Measurements from ENCODE around the gene AKAP13.

The AKAP13 gene

GRCh38 chr15:85451099-85451700 lies 70.8 kb downstream of the AKAP13 start:
- Histone ChIP-seq H3K9me2 (replicated peaks; ENCODE audit: insufficient read depth, low read length) (no peaks in the 10 kb centered on the region), H3K4me3 (ENCODE audit: insufficient read depth, low read length, poor library complexity, severe bottlenecking) (peak overlapping the region; percentile 30)

GRCh38 chr15:85452436-85452835 lies 72.0 kb downstream of the AKAP13 start:
- H2AFZ ChIP-seq (ENCODE audit: low read depth, low read length, severe bottlenecking) = no peak overlapping the region
- H4K20me1 ChIP-seq (ENCODE audit: low read depth, low read length) = 0 out of 2 replicates have a peak, but pooled peaks cover 3% of the 10 kb centered on the region
- peaks cover 96% of the 10 kb centered on the region for H3K79me2 ChIP-seq (ENCODE audit: insufficient read depth, low read length)
- H3K4me3 ChIP-seq (ENCODE audit: insufficient read depth, low read length, poor library complexity, severe bottlenecking) = peak overlapping the region; percentile 30
- TF ChIP-seq CTCF (IDR thresholded peaks at IDR 0.05; ENCODE audit: insufficient read depth, low read length, poor library complexity, severe bottlenecking) (no peak), EZH2phosphoT487 (conservative IDR thresholded peaks at IDR 0.05; ENCODE audit: low read length) (no peak)
- peaks cover 6% of the 10 kb centered on the region; the same call in 1 of the 2 replicates for H3K9me3 ChIP-seq (ENCODE audit: insufficient read depth, low read length)
- peak overlapping the region; percentile 95 for H3K27ac ChIP-seq (ENCODE audit: low read depth, low read length)
- peak overlapping the region; percentile 47 for H3K9ac ChIP-seq (ENCODE audit: low read length)
- no peaks in the 10 kb centered on the region for H3K27me3 ChIP-seq (ENCODE audit: low read length)
- peaks cover 69% of the 10 kb centered on the region for H3F3A ChIP-seq (ENCODE audit: insufficient read depth)
- peaks cover 8% of the 10 kb centered on the region; the same call in 1 of the 2 replicates for H3K36me3 ChIP-seq (ENCODE audit: low read length)
- peak overlapping the region; percentile 64 for H3K4me2 ChIP-seq (ENCODE audit: low read depth, low read length, poor library complexity, severe bottlenecking)
- no peaks in the 10 kb centered on the region for H3K9me2 ChIP-seq (replicated peaks; ENCODE audit: insufficient read depth, low read length)

More at GRCh38 chr15:85451099-85451700, 70.8 kb downstream of the AKAP13 start:
- Histone ChIP-seq H3K9me3 (ENCODE audit: insufficient read depth, low read length) (peaks cover 6% of the 10 kb centered on the region; the same call in 1 of the 2 replicates), H3K4me2 (ENCODE audit: low read depth, low read length, poor library complexity, severe bottlenecking) (peak overlapping the region; percentile 64), H4K20me1 (ENCODE audit: low read depth, low read length) (0 out of 2 replicates have a peak, but pooled peaks cover 3% of the 10 kb centered on the region), H3K79me2 (ENCODE audit: insufficient read depth, low read length) (peaks cover 100% of the 10 kb centered on the region), H3K27ac (ENCODE audit: low read depth, low read length) (peak overlapping the region; percentile 95), H3K9ac (ENCODE audit: low read length) (peak overlapping the region; percentile 47), H3F3A (ENCODE audit: insufficient read depth) (peaks cover 59% of the 10 kb centered on the region), H3K36me3 (ENCODE audit: low read length) (peaks cover 8% of the 10 kb centered on the region; the same call in 1 of the 2 replicates), H2AFZ (ENCODE audit: low read depth, low read length, severe bottlenecking) (no peak overlapping the region), H3K27me3 (ENCODE audit: low read length) (no peaks in the 10 kb centered on the region)
- TF ChIP-seq EZH2phosphoT487 (conservative IDR thresholded peaks at IDR 0.05; ENCODE audit: low read length) (no peak), CTCF (IDR thresholded peaks at IDR 0.05; ENCODE audit: insufficient read depth, low read length, poor library complexity, severe bottlenecking) (no peak)

- H3K36me3 ChIP-seq (ENCODE audit: low read length) = peaks cover 8% of the 10 kb centered on the region; the same call in 1 of the 2 replicates
- peak overlapping the region; percentile 47 for H3K9ac ChIP-seq (ENCODE audit: low read length)
- H2AFZ ChIP-seq (ENCODE audit: low read depth, low read length, severe bottlenecking) = no peak overlapping the region
- H3K4me3 ChIP-seq (ENCODE audit: insufficient read depth, low read length, poor library complexity, severe bottlenecking) = no peak overlapping the region
- H3K4me2 ChIP-seq (ENCODE audit: low read depth, low read length, poor library complexity, severe bottlenecking) = peak overlapping the region; percentile 64
- peaks cover 96% of the 10 kb centered on the region for H3K79me2 ChIP-seq (ENCODE audit: insufficient read depth, low read length)
- H3K9me3 ChIP-seq (ENCODE audit: insufficient read depth, low read length) = peaks cover 6% of the 10 kb centered on the region; the same call in 1 of the 2 replicates
- H3K27ac ChIP-seq (ENCODE audit: low read depth, low read length) = peak overlapping the region; percentile 95
- 0 out of 2 replicates have a peak, but pooled peaks cover 3% of the 10 kb centered on the region for H4K20me1 ChIP-seq (ENCODE audit: low read depth, low read length)
- H3F3A ChIP-seq (ENCODE audit: insufficient read depth) = peaks cover 72% of the 10 kb centered on the region
- no peak for TF ChIP-seq CTCF (IDR thresholded peaks at IDR 0.05; ENCODE audit: insufficient read depth, low read length, poor library complexity, severe bottlenecking)
- no peak for TF ChIP-seq EZH2phosphoT487 (conservative IDR thresholded peaks at IDR 0.05; ENCODE audit: low read length)
- H3K27me3 ChIP-seq (ENCODE audit: low read length) = no peaks in the 10 kb centered on the region
- H3K9me2 ChIP-seq (replicated peaks; ENCODE audit: insufficient read depth, low read length) = no peaks in the 10 kb centered on the region
Observed at GRCh38 chr15:85453144-85453872, 72.9 kb downstream of the AKAP13 start.

All from SU-DHL-6 (cell line).